HEK293T (cell line): ENCODE measurements around the gene ZPBP2.

ENCODE experiments used
- ARNT ChIP-seq: fragments of 450-650 bp; IDR thresholded peaks from 2 replicates; pipeline ENCODE4 v1.6.1; 2017; ENCODE audit warnings: mild to moderate bottlenecking
- BHLHE40 ChIP-seq: fragments of 450-650 bp; IDR thresholded peaks from 2 replicates; pipeline ENCODE4 v1.6.1; 2016; ENCODE audit warnings: mild to moderate bottlenecking, moderate library complexity, borderline replicate concordance
- CTBP1 ChIP-seq: fragments of 450-650 bp; IDR thresholded peaks from 2 replicates; pipeline ENCODE4 v1.6.1; 2016; ENCODE audit warnings: borderline replicate concordance
- ELF4 ChIP-seq: fragments of 450-650 bp; IDR thresholded peaks from 2 replicates; pipeline ENCODE4 v1.6.1; 2017; ENCODE audit warnings: antibody characterized with exemption
- FOXA1 ChIP-seq: fragments of 450-650 bp; IDR thresholded peaks from 2 replicates; pipeline ENCODE4 v1.6.1; 2016; ENCODE audit warnings: mild to moderate bottlenecking
- FOXK2 ChIP-seq: fragments of 450-650 bp; IDR thresholded peaks from 2 replicates; pipeline ENCODE4 v1.6.1; 2016; ENCODE audit warnings: mild to moderate bottlenecking
- FOXM1 ChIP-seq: fragments of 450-650 bp; IDR thresholded peaks from 2 replicates; pipeline ENCODE4 v1.6.1; 2017; ENCODE audit warnings: mild to moderate bottlenecking, borderline replicate concordance
- HDGF ChIP-seq: fragments of 450-650 bp; IDR thresholded peaks from 2 replicates; pipeline ENCODE4 v1.6.1; 2017; ENCODE audit warnings: antibody characterized with exemption, borderline replicate concordance
- L3MBTL2 ChIP-seq: fragments of 450-650 bp; conservative IDR thresholded peaks from 2 replicates; pipeline ENCODE4 v1.6.1; 2016; ENCODE audit warnings: mild to moderate bottlenecking
- NFRKB ChIP-seq: fragments of 450-650 bp; IDR thresholded peaks from 2 replicates; pipeline ENCODE4 v1.6.1; 2016; ENCODE audit warnings: mild to moderate bottlenecking, moderate library complexity
- PKNOX1 ChIP-seq: fragments of 450-650 bp; IDR thresholded peaks from 2 replicates; pipeline ENCODE4 v1.6.1; 2016
- SP1 ChIP-seq: fragments of 450-650 bp; IDR thresholded peaks from 2 replicates; pipeline ENCODE4 v1.6.1; 2017
- SUZ12 ChIP-seq: fragments of 450-650 bp; IDR thresholded peaks from 2 replicates; pipeline ENCODE4 v1.6.1; 2016; ENCODE audit warnings: mild to moderate bottlenecking
- TARDBP ChIP-seq: fragments of 450-650 bp; IDR thresholded peaks from 2 replicates; pipeline ENCODE4 v1.6.1; 2016

GRCh38 chr17:39926588-39927100 is 58.6 kb downstream of the ZPBP2 start:
- TF ChIP-seq NFRKB (no peak), FOXK2 (no peak), CTBP1 (no peak), PKNOX1 (no peak), TARDBP (no peak), SUZ12 (no peak), ARNT (no peak), HDGF (no peak), SP1 (no peak), BHLHE40 (no peak), FOXA1 (no peak), L3MBTL2 (no peak), ELF4 (no peak), FOXM1 (no peak)
